Hepatocyte (in vitro differentiated cells): ENCODE measurements around the gene FAR2.
"Not testable (repeated sequence)": the region's sequence is repeated elsewhere in the genome, so short reads cannot be mapped to it uniquely, and the experiment has no call there.

ENCODE experiments used
- EZH2 ChIP-seq: fragments of 200-600 bp; sonication (generic); IDR thresholded peaks from 2 replicates; pipeline ENCODE4 v1.6.1; 2016; ENCODE audit warnings: antibody characterized with exemption, mild to moderate bottlenecking, borderline replicate concordance
- EZH2phosphoT487 ChIP-seq: fragments of 200-600 bp; sonication (generic); IDR thresholded peaks from one replicate; pipeline ENCODE4 v1.6.1; 2018; ENCODE audit warnings: antibody characterized with exemption, mild to moderate bottlenecking, low read depth, moderate library complexity; ENCODE audit not compliant: unreplicated experiment, severe bottlenecking
- TF ChIP-seq, protein P1 (sequence below): fragments of 200-600 bp; sonication (generic); IDR thresholded peaks from 2 replicates; pipeline ENCODE4 v1.5.1; 2016; ENCODE audit warnings: antibody characterized with exemption, mild to moderate bottlenecking; ENCODE audit not compliant: poor library complexity

DNA sequence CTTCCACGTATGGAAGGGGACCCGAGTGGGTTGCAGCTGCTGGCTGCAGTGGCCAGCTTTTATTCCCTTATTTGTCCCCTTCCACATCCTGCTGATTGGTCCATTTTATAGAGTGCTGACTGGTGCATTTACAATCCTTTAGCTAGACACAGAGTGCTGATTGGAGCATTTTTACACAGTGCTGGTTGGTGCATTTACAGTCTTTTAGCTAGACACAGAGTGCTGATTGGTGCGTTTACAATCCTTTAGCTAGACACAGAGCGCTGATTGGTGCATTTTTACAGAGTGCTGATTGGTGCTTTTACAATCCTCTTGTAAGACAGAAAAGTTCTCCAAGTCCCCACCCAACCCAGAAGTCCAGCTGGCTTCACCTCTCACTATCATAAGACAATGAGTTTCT, 33.2 kb downstream of the FAR2 start:
- TF ChIP-seq, protein P1, sequence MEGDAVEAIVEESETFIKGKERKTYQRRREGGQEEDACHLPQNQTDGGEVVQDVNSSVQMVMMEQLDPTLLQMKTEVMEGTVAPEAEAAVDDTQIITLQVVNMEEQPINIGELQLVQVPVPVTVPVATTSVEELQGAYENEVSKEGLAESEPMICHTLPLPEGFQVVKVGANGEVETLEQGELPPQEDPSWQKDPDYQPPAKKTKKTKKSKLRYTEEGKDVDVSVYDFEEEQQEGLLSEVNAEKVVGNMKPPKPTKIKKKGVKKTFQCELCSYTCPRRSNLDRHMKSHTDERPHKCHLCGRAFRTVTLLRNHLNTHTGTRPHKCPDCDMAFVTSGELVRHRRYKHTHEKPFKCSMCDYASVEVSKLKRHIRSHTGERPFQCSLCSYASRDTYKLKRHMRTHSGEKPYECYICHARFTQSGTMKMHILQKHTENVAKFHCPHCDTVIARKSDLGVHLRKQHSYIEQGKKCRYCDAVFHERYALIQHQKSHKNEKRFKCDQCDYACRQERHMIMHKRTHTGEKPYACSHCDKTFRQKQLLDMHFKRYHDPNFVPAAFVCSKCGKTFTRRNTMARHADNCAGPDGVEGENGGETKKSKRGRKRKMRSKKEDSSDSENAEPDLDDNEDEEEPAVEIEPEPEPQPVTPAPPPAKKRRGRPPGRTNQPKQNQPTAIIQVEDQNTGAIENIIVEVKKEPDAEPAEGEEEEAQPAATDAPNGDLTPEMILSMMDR: not testable (repeated sequence)
- not testable (repeated sequence) for TF ChIP-seq EZH2, EZH2phosphoT487
